Neural progenitor cell (in vitro differentiated cells): ENCODE results near the gene FOXD2.

ENCODE experiments used
- EZH2 ChIP-seq: fragments of 200-600 bp; sonication (generic); IDR thresholded peaks from 2 replicates; pipeline ENCODE4 v1.6.1; 2017; ENCODE audit warnings: antibody characterized with exemption, mild to moderate bottlenecking, moderate library complexity
- EZH2phosphoT487 ChIP-seq: fragments of 200-600 bp; sonication (generic); IDR thresholded peaks from 2 replicates; pipeline ENCODE4 v1.6.1; 2017; ENCODE audit warnings: antibody characterized with exemption
- TF ChIP-seq, protein P1 (sequence below): fragments of 200-600 bp; sonication (generic); IDR thresholded peaks from 2 replicates; pipeline ENCODE4 v1.5.1; 2017; ENCODE audit warnings: antibody characterized with exemption, mild to moderate bottlenecking

- TF ChIP-seq, protein P1, sequence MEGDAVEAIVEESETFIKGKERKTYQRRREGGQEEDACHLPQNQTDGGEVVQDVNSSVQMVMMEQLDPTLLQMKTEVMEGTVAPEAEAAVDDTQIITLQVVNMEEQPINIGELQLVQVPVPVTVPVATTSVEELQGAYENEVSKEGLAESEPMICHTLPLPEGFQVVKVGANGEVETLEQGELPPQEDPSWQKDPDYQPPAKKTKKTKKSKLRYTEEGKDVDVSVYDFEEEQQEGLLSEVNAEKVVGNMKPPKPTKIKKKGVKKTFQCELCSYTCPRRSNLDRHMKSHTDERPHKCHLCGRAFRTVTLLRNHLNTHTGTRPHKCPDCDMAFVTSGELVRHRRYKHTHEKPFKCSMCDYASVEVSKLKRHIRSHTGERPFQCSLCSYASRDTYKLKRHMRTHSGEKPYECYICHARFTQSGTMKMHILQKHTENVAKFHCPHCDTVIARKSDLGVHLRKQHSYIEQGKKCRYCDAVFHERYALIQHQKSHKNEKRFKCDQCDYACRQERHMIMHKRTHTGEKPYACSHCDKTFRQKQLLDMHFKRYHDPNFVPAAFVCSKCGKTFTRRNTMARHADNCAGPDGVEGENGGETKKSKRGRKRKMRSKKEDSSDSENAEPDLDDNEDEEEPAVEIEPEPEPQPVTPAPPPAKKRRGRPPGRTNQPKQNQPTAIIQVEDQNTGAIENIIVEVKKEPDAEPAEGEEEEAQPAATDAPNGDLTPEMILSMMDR: no peak
- TF ChIP-seq EZH2: peak; percentile 99
- peak; percentile 98 for TF ChIP-seq EZH2phosphoT487
Observed at GRCh38 chr1:47438165-47439016, 547 bp downstream of the FOXD2 start.
